OCI-LY3 (cell line): Measurements from ENCODE around the gene BRD8.

Experiments
- H2AFZ ChIP-seq: fragments of 200-600, 300-600 bp; shearing (Covaris generic); 2 replicates; pipeline ENCODE4 v1.6.0; 2014; ENCODE audit warnings: antibody characterized with exemption, low read depth, low read length
- H3K27ac ChIP-seq: fragments of 200-600, 300-600 bp; sonication (generic); 2 replicates; pipeline ENCODE4 v1.5.1; 2014; ENCODE audit warnings: mild to moderate bottlenecking, low read length, moderate library complexity, mixed read lengths
- H3K27me3 ChIP-seq: fragments of 200-600, 300-600 bp; sonication (generic); 2 replicates; pipeline ENCODE4 v1.6.1; 2014; ENCODE audit warnings: low read depth, low read length, mixed read lengths
- H3K36me3 ChIP-seq: fragments of 200-600, 300-600 bp; sonication (generic); replicated peaks from 2 replicates; pipeline ENCODE3; 2014; ENCODE audit warnings: low read depth, low read length, mixed read lengths
- H3K4me1 ChIP-seq: fragments of 300-600, 200-600 bp; sonication (generic); 2 replicates; pipeline ENCODE4 v1.6.1; 2014; ENCODE audit warnings: low read length, mixed read lengths
- H3K4me2 ChIP-seq: fragments of 200-600, 300-600 bp; sonication (generic); 2 replicates; pipeline ENCODE4 v1.6.1; 2014; ENCODE audit warnings: low read length, mixed read lengths
- H3K4me3 ChIP-seq: fragments of 300-600, 200-600 bp; sonication (generic); 2 replicates; pipeline ENCODE4 v1.5.1; 2014; ENCODE audit warnings: antibody characterized with exemption, mild to moderate bottlenecking, low read length, moderate library complexity
- H3K79me2 ChIP-seq: fragments of 300-600, 200-600 bp; shearing (Covaris generic); 2 replicates; pipeline ENCODE4 v1.6.1; 2014; ENCODE audit warnings: mild to moderate bottlenecking, low read length, mixed read lengths
- H3K9ac ChIP-seq: fragments of 300-600, 200-600 bp; shearing (Covaris generic); 2 replicates; pipeline ENCODE4 v1.6.0; 2014; ENCODE audit warnings: mild to moderate bottlenecking, low read length, moderate library complexity
- H3K9me3 ChIP-seq: fragments of 200-600, 300-600 bp; shearing (Covaris generic); 2 replicates; pipeline ENCODE4 v1.6.1; 2014; ENCODE audit warnings: low read length, mixed read lengths; ENCODE audit not compliant: insufficient read depth
- H4K20me1 ChIP-seq: fragments of 200-600, 300-600 bp; sonication (generic); 2 replicates; pipeline ENCODE4 v1.6.1; 2016; ENCODE audit warnings: low read length, mixed read lengths; ENCODE audit not compliant: insufficient read depth
- CTCF ChIP-seq: fragments of 200-600, 300-600 bp; sonication (generic); IDR thresholded peaks from 2 replicates; pipeline ENCODE4 v1.5.1; 2014; ENCODE audit warnings: antibody characterized with exemption, low read length, low read depth
- EZH2phosphoT487 ChIP-seq: fragments of 200-600 bp; shearing (Covaris generic); IDR thresholded peaks from 2 replicates; pipeline ENCODE4 v1.6.1; 2018; ENCODE audit warnings: antibody characterized with exemption, mixed run types, low read depth

The BRD8 gene

DNA sequence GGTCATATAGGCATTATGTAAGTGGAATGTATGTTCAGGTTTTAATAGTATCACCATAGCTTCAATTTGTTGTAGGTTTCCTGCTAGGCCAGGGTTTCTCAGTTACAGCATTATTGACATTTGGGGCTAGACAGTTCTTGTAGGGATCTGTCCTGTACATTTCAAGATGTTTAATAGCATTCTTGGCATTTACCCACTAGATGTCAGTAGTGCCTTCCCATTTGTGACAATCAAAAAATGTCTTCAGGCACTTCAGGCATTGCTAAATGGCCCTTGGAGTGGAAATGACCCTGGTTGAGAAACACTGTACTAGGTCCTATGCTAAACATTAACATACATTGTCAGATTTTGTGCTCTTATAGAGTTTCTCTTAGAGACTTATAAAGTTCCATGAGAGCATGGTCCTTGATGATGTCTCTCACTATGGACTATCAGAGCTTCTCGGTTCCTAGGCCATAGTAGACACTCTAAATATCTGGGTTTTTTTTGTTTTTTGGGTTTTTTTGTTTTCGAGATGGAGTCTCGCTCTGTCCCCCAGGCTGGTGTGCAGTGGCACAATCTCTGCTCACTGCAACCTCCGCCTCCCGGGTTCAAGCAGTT lies 1.9 kb upstream of the BRD8 start:
- H2AFZ ChIP-seq = no peak overlapping the region

DNA sequence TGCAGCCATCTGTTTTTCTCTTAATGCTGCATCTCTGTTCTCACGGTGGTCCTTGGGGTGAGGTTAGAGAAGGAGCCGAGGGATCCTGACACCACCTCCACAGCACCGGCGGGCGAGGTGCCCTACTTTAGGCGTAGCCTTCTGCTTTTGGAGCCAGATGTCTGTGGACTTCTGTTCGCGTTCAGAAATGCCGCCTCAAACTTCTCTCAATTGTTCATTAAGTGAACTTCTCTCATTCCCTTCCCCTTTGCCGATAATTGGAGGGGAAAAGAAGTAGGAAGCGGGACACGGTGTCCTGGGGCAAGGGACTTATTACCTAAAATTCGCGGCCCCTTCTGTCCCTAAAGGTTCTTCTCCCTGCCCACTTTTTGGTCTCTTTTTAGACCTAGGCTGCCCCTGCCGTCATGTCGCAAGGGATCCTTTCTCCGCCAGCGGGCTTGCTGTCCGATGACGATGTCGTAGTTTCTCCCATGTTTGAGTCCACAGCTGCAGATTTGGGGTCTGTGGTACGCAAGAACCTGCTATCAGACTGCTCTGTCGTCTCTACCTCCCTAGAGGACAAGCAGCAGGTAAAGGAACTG lies 937 bp upstream of the BRD8 start:
- H3K36me3 ChIP-seq = peaks cover 36% of the 10 kb centered on the region
- no peak for TF ChIP-seq CTCF
- no peak for TF ChIP-seq EZH2phosphoT487
- H3K4me3 ChIP-seq = peak overlapping the region; percentile 90
- H3K27ac ChIP-seq = peak overlapping the region; percentile 70
- H3K79me2 ChIP-seq = peaks cover 51% of the 10 kb centered on the region
- H3K9me3 ChIP-seq = no peaks in the 10 kb centered on the region
- no peaks in the 10 kb centered on the region for H3K27me3 ChIP-seq
- H4K20me1 ChIP-seq = no peaks in the 10 kb centered on the region
- peak overlapping the region; percentile 78 for H2AFZ ChIP-seq
- H3K9ac ChIP-seq = peak overlapping the region; percentile 88
- peak overlapping the region; percentile 89 for H3K4me2 ChIP-seq
- peaks cover 3% of the 10 kb centered on the region for H3K4me1 ChIP-seq

More for the DNA sequence above, 1.9 kb upstream of the BRD8 start:
- H3K27me3 ChIP-seq = no peaks in the 10 kb centered on the region
- H3K4me1 ChIP-seq = peaks cover 4% of the 10 kb centered on the region
- H3K4me3 ChIP-seq = peak overlapping the region; percentile 90
- H3K79me2 ChIP-seq = peaks cover 51% of the 10 kb centered on the region
- H4K20me1 ChIP-seq = no peaks in the 10 kb centered on the region
- peak; percentile 61 for TF ChIP-seq CTCF
- TF ChIP-seq EZH2phosphoT487 = no peak
- peak overlapping the region; percentile 89 for H3K4me2 ChIP-seq
- peak overlapping the region; percentile 70 for H3K27ac ChIP-seq
- peaks cover 45% of the 10 kb centered on the region for H3K36me3 ChIP-seq
- peak overlapping the region; percentile 88 for H3K9ac ChIP-seq
- H3K9me3 ChIP-seq = no peaks in the 10 kb centered on the region

- Histone ChIP-seq H3K4me1 (peaks cover 3% of the 10 kb centered on the region), H2AFZ (peak overlapping the region; percentile 91)
Observed at GRCh38 chr5:138177941-138178515, 402 bp downstream of the BRD8 start.

More at GRCh38 chr5:138177941-138178515, 402 bp downstream of the BRD8 start:
- Histone ChIP-seq H3K9me3 (no peaks in the 10 kb centered on the region), H4K20me1 (no peaks in the 10 kb centered on the region), H3K9ac (peak overlapping the region; percentile 88), H3K36me3 (peaks cover 29% of the 10 kb centered on the region), H3K4me2 (peak overlapping the region; percentile 89), H3K79me2 (peaks cover 51% of the 10 kb centered on the region), H3K4me3 (peak overlapping the region; percentile 90), H3K27ac (peak overlapping the region; percentile 82), H3K27me3 (no peaks in the 10 kb centered on the region)
- TF ChIP-seq EZH2phosphoT487 (no peak), CTCF (no peak)
